ACC112 (cell line): ENCODE data around the gene CCDC138.

ENCODE experiments used
- H2AFZ ChIP-seq: fragments of 200-600 bp; sonication (generic); one replicate; pipeline ENCODE4 v1.6.0; 2017; ENCODE audit warnings: antibody characterized with exemption, low read length; ENCODE audit not compliant: unreplicated experiment
- H3K27ac ChIP-seq: fragments of 200-600 bp; sonication (generic); 2 replicates; pipeline ENCODE4 v1.5.1; 2014; ENCODE audit warnings: low read depth, mild to moderate bottlenecking, antibody characterized with exemption, low read length, moderate library complexity
- H3K27me3 ChIP-seq: fragments of 200-600 bp; sonication (generic); 2 replicates; pipeline ENCODE4 v1.6.1; 2014; ENCODE audit warnings: mild to moderate bottlenecking, antibody characterized with exemption, low read length, moderate library complexity, mixed read lengths; ENCODE audit not compliant: insufficient read depth
- H3K36me3 ChIP-seq: fragments of 200-600 bp; sonication (generic); 2 replicates; pipeline ENCODE4 v1.6.1; 2016; ENCODE audit warnings: mild to moderate bottlenecking, antibody characterized with exemption, low read length, moderate library complexity, mixed read lengths; ENCODE audit not compliant: insufficient read depth
- H3K4me1 ChIP-seq: fragments of 200-600 bp; sonication (generic); one replicate; pipeline ENCODE4 v1.6.1; 2016; ENCODE audit warnings: low read length, mixed read lengths; ENCODE audit not compliant: insufficient read depth, unreplicated experiment, control insufficient read depth
- H3K4me3 ChIP-seq: fragments of 200-600 bp; sonication (generic); 2 replicates; pipeline ENCODE4 v1.5.1; 2014; ENCODE audit warnings: mild to moderate bottlenecking, low read depth, low read length
- H3K79me2 ChIP-seq: fragments of 200-600 bp; sonication (generic); one replicate; pipeline ENCODE4 v1.6.0; 2016; ENCODE audit warnings: low read length; ENCODE audit not compliant: control insufficient read depth, unreplicated experiment, insufficient read depth

Gene CCDC138

DNA sequence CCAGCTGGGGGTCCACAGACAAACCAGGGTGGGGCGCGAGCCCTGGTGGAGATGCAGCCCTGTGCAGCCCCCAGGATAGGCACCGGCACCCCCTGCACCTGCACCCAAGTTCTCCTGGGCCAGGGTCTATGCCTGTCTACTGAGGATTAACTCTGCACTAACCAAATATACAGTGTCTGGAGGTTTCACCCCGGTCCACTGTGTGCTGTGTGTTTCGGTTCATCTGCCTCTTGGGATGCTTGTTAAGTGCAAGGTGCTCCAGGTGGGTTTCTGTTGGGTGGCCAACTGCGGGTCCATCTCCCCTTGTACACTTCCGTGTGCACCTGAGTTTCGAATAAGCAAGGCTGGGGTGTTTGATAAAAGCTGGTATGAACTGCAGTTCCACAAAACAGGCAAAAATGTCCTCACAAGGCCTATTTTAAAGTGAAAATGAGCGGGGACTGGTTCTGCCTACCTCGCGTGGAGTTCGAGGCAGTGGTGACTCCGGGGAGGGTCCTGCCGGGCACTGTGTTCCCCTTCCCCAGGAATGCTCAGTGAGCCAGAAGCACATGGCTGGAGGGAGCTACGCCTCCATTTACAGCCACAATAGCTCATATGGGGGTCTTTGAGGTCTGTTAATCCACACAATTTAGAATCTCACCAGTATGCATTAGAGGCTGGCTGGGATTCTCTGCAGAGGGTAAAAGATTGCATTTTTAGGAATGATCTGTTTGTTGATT lies 131.7 kb downstream of the CCDC138 start:
- H3K4me1 ChIP-seq, result no peaks in the 10 kb centered on the region
- peaks cover 34% of the 10 kb centered on the region for H3K27me3 ChIP-seq

DNA sequence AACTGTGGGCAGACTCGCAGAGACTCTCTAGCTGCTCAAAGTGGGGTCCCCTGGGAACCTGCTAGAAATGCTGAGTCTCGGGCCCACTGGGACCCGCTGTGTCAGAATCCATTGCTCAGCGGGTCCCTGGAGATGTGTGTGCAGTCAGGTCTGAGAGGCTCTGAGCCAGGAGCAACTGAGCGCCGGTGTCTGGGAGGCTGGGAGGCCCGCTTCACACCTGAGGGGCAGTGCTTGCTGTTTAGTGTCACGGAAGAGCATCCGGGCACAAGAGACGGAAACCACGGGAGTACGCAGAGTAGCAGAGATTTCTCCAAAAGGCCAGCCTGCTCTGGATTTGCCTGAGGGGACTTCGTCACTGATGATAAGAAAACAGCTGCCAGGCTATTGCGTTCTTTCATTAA lies 132.4 kb downstream of the CCDC138 start:
- Histone ChIP-seq H3K27ac (no peak overlapping the region), H3K4me3 (no peak overlapping the region), H3K79me2 (no peaks in the 10 kb centered on the region), H3K27me3 (peaks cover 34% of the 10 kb centered on the region), H3K36me3 (no peaks in the 10 kb centered on the region), H3K4me1 (no peaks in the 10 kb centered on the region), H2AFZ (no peak overlapping the region)

More for the DNA sequence above, 131.7 kb downstream of the CCDC138 start:
- Histone ChIP-seq H3K4me3 (no peak overlapping the region), H3K79me2 (no peaks in the 10 kb centered on the region), H2AFZ (no peak overlapping the region), H3K36me3 (no peaks in the 10 kb centered on the region), H3K27ac (no peak overlapping the region)

- Histone ChIP-seq H3K36me3 (no peaks in the 10 kb centered on the region), H3K27ac (no peak overlapping the region), H3K27me3 (peaks cover 34% of the 10 kb centered on the region), H3K4me1 (no peaks in the 10 kb centered on the region), H3K79me2 (no peaks in the 10 kb centered on the region), H2AFZ (no peak overlapping the region), H3K4me3 (no peak overlapping the region)
Observed at GRCh38 chr2:108919571-108920373, 133.2 kb downstream of the CCDC138 start.

GRCh38 chr2:108920686-108921085 lies 134.1 kb downstream of the CCDC138 start:
- Histone ChIP-seq H3K27me3 (peaks cover 34% of the 10 kb centered on the region), H3K4me3 (no peak overlapping the region), H3K4me1 (no peaks in the 10 kb centered on the region), H2AFZ (no peak overlapping the region), H3K27ac (no peak overlapping the region), H3K79me2 (no peaks in the 10 kb centered on the region), H3K36me3 (no peaks in the 10 kb centered on the region)

DNA sequence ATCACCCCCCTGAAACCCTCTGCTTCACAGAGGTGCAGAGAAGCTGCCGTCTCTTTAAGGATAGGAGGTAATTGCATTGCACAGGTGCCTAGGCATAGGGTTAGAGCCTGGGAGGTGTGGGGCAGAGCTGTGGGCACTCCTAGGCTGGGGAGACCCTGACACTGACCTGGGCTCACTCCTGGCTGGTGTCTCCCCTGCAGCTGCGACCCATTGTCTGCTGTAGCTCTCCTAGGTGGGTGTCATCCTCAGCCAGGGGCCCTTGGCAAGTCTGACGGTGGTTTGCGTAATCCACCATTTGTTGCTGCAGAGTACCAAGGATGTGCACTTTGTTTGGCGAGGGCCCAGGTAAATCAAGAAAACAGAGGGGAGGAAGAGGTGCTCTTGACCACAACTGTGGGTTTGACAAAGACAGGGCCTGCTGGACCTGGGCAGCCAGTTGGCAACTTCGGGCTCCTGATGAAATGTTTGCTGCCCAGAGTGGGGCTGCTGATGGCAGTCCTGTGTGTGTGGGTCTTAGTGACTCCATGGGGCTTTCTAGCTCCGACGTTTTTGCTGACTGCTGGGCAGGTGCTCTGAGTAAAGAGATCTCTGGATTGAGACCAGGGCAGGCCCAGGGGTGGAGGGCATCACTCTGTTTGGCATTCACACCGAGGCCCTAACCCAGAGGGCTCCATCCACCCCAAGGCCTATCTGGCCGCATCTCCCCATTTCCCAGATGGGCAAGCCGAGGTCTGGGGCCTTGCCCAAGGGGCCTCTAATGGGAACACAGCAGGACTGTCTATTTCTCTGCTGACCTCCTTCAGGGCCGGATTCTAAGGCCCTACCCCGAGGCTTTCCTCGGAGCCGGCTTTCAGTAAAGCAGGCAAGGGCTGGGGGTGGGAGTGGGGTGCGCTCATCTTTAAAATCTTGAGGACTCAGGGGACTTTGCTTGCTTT lies 134.8 kb downstream of the CCDC138 start:
- H3K79me2 ChIP-seq, result no peaks in the 10 kb centered on the region
- H3K4me1 ChIP-seq, result no peaks in the 10 kb centered on the region
- peaks cover 36% of the 10 kb centered on the region for H3K27me3 ChIP-seq
- H3K4me3 ChIP-seq, result no peak overlapping the region
- H3K27ac ChIP-seq, result no peak overlapping the region
- no peak overlapping the region for H2AFZ ChIP-seq
- no peaks in the 10 kb centered on the region for H3K36me3 ChIP-seq

GRCh38 chr2:108922141-108922915 lies 135.8 kb downstream of the CCDC138 start:
- H3K27me3 ChIP-seq, result peaks cover 32% of the 10 kb centered on the region
- no peak overlapping the region for H3K4me3 ChIP-seq
- H2AFZ ChIP-seq, result no peak overlapping the region
- no peaks in the 10 kb centered on the region for H3K4me1 ChIP-seq
- H3K36me3 ChIP-seq, result no peaks in the 10 kb centered on the region
- H3K79me2 ChIP-seq, result no peaks in the 10 kb centered on the region
- no peak overlapping the region for H3K27ac ChIP-seq

DNA sequence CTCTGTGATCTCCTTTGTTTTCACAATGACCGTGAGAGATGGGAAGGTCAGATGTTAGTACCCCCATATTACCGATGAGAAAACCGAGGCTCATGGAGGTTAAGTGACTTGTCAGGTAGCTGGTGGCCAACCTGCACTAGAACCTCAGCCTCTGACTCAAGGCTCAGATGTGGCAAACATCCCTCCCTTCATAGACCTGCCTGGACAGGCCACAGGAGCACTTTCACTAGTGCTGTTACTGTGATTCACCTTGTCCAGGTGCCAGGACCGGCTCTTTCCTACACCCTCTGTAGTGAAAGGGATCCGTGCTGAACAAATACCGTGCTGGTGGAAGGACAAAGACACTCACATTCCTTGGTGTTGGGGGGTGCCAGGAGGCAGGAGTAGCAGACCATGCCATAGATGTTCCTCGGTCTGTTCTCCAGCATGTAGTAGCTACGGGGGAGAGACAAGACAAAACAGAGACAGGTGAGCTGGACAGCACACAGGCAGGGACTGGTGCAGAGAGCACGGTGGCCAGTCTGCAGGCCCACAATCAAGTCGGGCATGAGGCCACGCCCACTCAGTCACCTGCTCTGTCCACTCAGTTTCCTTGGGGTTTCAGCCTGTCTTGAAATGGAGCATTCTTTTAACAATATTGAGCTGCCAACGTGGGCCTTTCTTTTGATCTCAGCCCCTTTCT lies 136.6 kb downstream of the CCDC138 start:
- H3K27ac ChIP-seq, result no peak overlapping the region
- no peak overlapping the region for H2AFZ ChIP-seq
- H3K27me3 ChIP-seq, result peaks cover 34% of the 10 kb centered on the region
- H3K36me3 ChIP-seq, result no peaks in the 10 kb centered on the region
- no peaks in the 10 kb centered on the region for H3K4me1 ChIP-seq
- H3K79me2 ChIP-seq, result no peaks in the 10 kb centered on the region
- no peak overlapping the region for H3K4me3 ChIP-seq

- Histone ChIP-seq H3K27me3 (peaks cover 30% of the 10 kb centered on the region), H3K4me3 (no peak overlapping the region), H3K27ac (no peak overlapping the region), H3K79me2 (no peaks in the 10 kb centered on the region), H3K36me3 (no peaks in the 10 kb centered on the region), H2AFZ (no peak overlapping the region), H3K4me1 (no peaks in the 10 kb centered on the region)
Observed at GRCh38 chr2:108923736-108924579, 137.4 kb downstream of the CCDC138 start.

GRCh38 chr2:108924580-108925251 lies 138.1 kb downstream of the CCDC138 start:
- Histone ChIP-seq H3K27ac (no peak overlapping the region), H3K4me3 (no peak overlapping the region), H3K36me3 (no peaks in the 10 kb centered on the region), H2AFZ (no peak overlapping the region), H3K4me1 (no peaks in the 10 kb centered on the region), H3K79me2 (no peaks in the 10 kb centered on the region), H3K27me3 (peaks cover 26% of the 10 kb centered on the region)
